Activated CD4-positive, alpha-beta T cell treated with anti-CD3 and anti-CD28 coated beads, Interleukin-2, Interleukin-4, amounts not matched to agents 100 ng/mL and 50 ng/mL, durations not matched to agents 16 hours and 8 hours (primary cell): ENCODE data around the gene CHMP4B.
A peak's percentile ranks its signal among the peaks of the same experiment; 100 is the strongest.

ENCODE experiments used
- DNase-seq: peaks from one replicate; pipeline ENCODE4 v3.0.0-alpha.2; 2020; ENCODE audit warnings: low spot score

Gene CHMP4B

DNA sequence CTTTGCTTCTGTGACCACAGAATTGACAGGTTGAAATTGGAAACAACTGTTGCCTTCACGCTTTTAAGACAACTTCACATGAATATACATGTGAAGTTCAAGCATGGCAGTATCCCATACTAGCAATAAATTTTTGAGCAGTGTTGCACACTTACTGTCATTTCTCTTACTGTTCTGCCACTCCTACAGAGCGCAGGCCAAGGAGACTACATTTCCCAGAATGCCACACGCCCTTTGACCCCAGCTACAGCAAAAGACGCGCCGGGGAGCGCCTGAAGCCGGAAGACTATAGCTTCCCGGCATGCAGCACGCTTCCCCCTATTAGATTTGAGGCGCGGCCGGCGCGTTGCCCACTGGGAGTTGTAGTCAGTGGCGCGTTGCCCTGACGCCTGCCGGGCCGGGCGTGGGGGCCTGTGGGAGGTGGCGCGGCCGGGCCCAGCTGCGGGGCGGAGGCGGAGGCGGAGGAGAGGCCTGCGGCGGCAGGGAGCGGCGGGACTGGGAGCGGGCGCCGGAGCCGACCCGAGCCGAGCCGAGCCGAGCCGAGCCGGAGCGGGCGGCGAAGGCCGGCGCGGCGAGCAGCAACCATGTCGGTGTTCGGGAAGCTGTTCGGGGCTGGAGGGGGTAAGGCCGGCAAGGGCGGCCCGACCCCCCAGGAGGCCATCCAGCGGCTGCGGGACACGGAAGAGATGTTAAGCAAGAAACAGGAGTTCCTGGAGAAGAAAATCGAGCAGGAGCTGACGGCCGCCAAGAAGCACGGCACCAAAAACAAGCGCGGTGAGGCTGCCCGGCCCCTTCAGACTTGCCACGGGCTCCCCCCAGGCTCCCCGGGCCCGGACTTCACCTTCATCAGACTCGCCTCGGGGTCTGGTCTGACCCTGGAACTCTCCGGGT is at the start of gene CHMP4B:
TSS of gene CHMP4B (plus strand) at position 464 of the 891 bp plus-strand sequence. CDS start at position 585, 121 bp downstream.
- peak; percentile 99 for DNase-seq

DNA sequence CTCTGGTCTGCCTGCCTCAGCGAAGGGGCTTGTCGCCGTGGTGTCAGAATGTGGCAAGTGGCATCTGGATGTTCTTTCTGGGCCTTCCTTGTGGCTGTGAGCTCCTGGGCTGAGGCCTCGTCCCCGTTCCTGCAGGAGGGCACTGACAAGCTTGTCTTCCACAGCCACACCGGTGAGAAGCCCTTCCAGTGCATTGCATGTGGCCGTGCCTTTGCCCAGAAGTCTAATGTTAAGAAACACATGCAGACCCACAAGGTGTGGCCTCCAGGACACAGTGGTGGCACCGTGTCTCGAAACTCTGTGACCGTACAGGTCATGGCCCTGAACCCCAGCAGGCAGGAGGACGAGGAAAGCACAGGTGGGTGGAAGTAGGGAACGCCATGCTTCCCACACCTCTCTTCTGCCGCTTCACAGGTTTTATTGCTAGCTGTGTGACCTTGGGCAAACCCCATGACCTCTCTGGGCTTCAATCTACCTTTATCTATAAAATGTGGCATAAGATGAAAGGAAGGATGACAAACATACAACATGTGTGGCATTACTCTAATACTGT is 49.4 kb upstream of the CHMP4B start:
- DNase-seq, result no peak

DNA sequence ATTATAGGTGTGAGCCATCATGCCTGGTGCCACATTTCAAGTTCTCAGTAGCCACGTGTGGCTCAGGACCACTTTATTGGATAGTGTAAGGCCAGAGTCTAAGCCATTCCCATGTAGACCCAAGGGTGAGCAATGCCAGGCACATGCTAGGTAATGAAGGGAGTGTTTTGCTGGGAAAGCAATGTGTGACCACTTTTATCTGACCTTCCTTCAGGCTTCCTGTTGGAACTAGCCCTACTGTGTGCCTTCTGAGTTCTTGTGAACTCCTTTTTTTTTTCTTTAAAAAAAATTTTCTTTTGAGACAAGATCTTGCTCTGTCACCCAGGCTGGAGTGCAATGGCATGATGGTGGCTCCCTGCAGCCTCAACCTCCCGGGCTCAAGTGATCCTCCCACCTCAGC is 46.0 kb upstream of the CHMP4B start:
- no peak for DNase-seq

DNA sequence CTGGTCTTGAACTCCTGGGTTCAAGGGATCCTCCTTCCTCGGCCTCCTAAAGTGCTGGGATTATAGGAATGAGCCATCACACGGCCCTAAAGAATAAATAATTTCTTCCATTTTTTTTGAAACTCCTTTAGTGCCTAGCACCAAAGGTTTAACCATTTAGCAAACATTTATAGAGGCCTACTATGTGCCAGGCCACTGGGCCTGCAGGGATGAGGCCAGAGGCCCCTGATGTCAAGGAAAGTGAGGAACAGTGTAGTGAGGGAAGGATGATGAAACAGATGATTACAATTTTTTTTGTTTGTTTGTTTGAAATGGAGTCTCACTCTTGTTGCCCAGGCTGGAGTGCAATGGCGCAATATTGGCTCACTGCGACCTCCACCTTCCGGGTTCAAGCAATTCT is 45.6 kb upstream of the CHMP4B start:
- no peak for DNase-seq

DNA sequence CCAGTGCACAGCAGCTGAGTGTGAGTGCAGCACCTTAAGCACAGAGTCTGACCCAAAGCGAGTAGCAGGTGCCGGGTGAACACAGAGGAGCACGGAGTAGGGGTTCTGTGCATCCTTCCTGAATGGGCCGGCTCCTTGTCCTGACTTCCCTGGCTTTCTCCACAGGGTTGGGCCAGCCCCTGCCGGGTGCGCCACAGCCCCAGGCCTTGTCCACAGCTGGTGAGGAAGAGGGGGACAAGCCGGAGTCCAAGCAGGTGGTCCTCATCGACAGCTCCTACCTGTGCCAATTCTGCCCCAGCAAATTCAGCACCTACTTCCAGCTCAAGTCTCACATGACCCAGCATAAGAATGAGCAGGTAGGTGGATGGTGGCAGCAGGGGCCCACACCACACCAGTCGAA is 44.5 kb upstream of the CHMP4B start:
- no peak for DNase-seq

DNA sequence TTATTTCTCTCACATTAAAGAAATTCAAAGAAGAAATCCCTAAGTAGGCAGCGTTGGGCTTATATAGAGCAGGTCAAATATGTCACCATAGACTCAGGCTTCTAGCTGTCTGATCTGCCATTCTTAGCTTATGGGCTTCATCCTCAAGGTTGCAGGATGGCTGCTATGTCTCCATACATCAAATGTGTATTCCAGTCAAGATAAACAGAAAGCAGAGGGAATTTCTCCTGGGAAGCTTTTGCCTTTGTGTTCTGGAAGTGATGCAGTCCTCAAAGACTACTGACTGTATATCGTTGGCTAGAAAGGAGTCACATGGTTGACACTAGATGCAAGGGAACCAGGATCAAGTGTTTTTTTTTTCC is 43.4 kb upstream of the CHMP4B start:
- DNase-seq, result no peak

DNA sequence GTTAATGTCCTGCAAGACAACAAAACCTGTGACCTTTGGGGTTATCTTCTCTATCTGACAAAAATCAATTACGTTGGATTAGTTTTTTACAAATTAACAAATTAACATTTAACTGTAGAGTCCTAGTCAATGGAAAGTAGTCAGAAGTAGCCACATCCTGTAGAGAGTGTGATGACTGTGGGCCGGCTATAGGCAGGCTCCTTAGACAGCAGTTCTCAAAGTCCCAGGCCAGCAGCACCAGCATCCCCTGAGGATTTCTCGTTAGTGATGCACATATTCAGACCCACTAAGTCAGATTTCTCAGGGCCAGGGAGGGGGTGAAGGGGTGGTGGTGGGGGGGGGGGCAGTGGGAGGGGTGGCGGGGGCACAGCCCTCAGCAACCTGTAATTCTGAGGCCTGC is 42.1 kb upstream of the CHMP4B start:
- no peak for DNase-seq

DNA sequence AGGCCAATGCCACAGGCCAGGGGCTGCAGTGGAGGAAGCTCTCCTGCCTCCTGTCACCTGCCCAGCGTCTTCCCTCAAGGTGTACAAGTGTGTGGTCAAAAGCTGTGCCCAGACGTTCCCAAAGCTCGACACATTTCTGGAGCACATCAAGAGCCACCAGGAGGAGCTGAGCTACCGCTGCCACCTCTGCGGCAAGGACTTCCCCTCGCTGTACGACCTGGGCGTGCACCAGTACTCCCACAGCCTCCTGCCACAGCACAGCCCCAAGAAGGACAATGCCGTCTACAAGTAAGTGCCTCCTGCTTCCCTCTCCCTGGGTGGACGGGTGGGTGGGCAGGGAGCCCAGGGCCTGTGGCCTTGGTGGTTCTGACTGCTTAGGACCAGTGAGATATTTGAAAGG is 41.1 kb upstream of the CHMP4B start:
- DNase-seq, result no peak

DNA sequence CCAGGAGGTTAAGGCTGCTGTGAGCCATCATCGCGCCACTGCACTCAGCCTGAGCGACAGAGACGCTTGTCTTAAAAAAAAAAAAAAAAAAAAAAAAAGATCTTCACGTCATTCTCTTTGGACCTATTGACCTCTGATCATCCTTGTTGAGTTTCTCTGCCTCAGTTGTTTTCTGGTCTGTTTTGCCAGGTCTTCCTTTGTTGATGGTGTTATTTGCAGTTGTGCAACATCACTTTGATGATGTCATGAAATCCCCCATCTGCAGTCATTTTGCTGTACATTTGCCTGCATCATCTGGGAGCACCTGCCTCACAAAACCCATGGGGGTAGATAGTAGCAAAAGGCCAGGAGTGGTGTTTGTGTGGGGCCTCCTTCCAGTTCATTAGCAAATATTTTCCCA is 39.2 kb upstream of the CHMP4B start:
- DNase-seq, result no peak

GRCh38 chr20:33772439-33772838 is 38.7 kb upstream of the CHMP4B start:
- no peak for DNase-seq

GRCh38 chr20:33773412-33774089 is 37.6 kb upstream of the CHMP4B start:
- DNase-seq, result peak; percentile 12

DNA sequence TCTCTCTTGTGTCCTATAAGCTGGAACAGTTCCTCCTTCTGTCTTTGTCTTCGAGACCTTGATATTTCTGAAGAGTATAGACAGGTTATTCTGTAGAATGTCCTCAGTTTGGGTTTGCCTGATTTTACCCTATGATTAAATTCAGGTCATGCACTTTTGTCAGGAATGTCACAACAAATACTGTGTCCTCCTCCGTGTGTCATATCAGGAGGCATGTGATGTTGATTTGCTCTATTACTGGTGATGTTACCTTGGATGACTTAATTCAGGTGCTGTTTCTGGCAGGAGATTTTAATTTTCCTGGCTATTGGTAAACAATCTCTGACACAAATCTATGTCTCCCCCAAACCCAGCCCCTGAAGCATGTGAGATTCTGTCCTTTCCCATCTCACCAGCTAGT is 33.3 kb upstream of the CHMP4B start:
- no peak for DNase-seq

- no peak for DNase-seq
These were observed 30.0 kb upstream of the CHMP4B start for GRCh38 chr20:33781133-33781532.

- no peak for DNase-seq
These were observed 29.2 kb upstream of the CHMP4B start for GRCh38 chr20:33781945-33782344.

GRCh38 chr20:33783256-33783655 is 27.9 kb upstream of the CHMP4B start:
- DNase-seq, result no peak

- DNase-seq, result no peak
These were observed 27.3 kb upstream of the CHMP4B start for GRCh38 chr20:33783818-33784217.

GRCh38 chr20:33784225-33784624 is 26.9 kb upstream of the CHMP4B start:
- DNase-seq, result no peak

DNA sequence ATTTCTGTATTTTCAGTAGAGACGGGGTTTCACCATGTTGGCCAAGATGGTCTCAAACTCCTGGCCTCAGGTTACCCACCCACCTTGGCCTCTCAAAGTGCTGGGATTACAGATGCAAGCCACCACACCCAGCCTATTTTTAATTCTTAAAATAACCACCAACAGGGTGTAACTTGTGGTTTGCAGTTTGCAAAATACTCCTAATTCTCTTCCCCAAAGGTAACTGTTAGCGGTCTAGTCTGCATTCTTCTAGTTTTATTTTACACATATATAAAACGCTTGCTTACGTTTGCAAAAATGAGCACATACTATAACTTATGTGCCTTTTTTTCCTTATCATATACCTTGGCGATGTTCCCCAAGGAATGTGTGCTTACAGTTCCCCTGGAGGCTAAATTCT is 25.6 kb upstream of the CHMP4B start:
- no peak for DNase-seq

DNA sequence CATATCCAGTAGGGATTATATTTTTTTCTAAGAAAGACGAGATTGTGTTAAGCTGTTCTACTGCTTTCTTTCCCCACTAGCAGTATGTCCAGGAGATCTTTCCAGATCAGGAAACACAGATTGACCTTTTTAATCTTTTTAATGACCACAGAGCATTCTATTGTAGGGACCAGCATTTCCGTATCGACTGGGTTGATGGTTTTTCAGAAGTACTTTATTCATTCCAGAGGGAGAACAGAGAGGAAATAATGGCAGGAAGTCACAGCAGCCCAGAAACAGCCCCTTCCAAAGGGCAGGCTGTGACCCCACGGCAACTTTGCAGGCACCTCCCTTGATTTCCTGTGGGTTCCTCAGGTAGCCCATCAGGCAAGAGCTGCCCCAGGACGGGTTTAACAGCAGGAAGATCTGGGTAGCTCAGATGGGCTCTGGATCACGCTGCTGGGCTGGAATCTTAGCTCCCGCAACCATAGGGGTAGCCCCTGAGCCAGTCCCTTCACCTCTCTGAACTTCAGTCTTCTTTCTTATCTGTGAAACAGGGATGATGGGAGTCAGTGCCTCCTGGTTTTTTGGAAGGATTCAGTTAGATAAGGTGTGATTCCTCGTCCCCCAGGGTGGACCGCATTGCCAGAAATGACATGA is 23.8 kb upstream of the CHMP4B start:
- DNase-seq, result no peak

DNA sequence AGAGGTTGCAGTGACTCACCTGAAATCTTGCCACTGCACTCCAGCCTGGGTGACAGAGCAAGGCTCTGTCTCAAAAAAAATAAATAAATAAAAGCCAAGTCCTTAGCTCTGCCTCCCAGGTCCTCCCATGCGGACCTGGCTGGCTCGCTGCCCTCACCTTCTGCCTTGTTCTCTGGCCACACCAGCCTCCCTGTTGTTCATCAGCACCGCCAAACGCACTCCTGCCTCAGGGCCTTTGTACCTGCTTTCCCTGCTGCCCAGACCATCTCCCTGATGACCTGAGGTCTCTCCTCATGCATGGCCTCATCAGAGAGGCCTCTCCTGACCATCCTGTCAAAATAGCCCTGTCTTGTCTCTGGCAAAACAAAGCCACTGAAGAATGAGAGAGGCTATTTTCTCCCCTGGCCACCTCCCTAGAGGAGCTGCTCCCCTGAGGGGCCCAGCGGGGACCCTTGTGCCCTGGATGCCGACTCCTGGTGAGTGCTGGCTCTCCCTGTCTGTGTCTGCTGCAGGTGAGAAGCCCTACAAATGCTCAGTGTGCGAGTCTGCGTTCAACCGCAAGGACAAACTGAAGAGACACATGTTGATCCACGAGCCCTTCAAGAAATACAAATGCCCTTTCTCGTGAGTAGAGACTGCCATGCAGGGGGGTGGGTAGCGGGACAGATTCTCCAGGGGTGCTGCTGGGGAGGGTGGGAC is 22.6 kb upstream of the CHMP4B start:
- DNase-seq, result no peak

DNA sequence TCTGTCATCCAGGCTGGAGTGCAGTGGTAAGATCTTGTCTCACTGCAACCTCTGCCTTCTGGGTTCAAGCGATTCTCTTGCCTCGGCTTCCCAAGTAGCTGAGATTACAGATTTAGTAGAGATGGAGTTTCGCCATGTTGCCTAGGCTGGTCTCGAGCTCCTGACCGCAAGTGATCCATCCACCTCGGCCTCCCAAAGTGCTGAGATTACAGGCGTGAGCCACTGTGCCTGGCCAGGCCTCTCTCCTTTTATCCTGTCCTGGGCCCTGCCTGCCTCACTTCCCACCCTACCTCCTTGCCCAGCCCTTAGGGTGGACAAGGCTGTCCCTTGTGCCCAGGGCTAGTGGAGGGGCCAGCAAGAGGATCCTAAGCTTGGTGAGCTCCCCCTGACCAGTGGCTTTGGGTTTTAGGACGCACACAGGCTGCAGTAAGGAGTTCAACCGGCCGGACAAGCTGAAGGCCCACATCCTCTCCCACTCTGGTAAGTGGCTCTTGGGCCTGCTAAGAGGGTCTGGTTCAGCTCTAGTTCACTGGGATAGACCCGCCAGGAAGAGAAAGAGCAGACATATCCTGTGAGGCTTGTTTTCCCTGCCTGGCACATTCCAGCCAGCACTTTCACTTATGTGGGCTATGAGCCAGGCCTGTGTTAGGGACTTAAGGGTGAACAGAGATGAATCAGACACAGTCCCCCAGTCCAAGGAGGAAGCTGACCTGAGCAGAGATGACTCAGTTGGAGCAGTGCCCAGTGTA is 21.9 kb upstream of the CHMP4B start:
- no peak for DNase-seq

DNA sequence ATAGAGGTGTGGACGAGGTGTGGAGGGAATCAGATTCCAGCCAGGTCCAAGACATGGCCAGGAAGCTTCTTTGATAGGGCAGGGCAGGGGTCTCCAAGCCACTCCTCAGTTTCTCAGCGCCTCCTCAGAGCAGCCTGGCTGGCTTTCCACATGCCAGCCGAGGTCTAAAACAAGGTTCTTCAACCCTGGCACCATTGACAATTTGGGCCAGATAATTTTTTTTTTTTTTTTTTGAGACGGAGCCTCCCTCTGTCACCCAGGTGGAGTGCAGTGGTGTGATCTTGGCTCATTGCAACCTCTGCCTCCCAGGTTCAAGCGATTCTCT is 21.3 kb upstream of the CHMP4B start:
- DNase-seq, result no peak
